Lower leg skin (tissue), 4 donors: Measurements from ENCODE around the gene HUNK. TPM values are rescaled to one million over a fixed set of nuclear protein-coding genes. Genes with fewer than 3 reads are reported as not detected.

Experiments used
- DNase-seq, 2 donors: peaks; one replicate each; pipeline ENCODE4 v3.0.0-alpha.2; 2019; ENCODE audit warnings: low spot score in 2 of 2
- H3K4me3 ChIP-seq: fragments of 200-600 bp; sonication (generic); 2 replicates; pipeline ENCODE4 v1.5.1; 2017; ENCODE audit warnings: mild to moderate bottlenecking, low read depth; ENCODE audit not compliant: poor library complexity, severe bottlenecking
- CTCF ChIP-seq, 3 donors: fragments of 450-650 bp; IDR thresholded peaks; one replicate each; pipeline ENCODE4 v1.5.1; 2016; ENCODE audit warnings: antibody characterized with exemption in 3 of 3, mild to moderate bottlenecking in 3 of 3, moderate library complexity in 2 of 3
- POLR2A ChIP-seq, 2 donors: fragments of 450-650 bp; IDR thresholded peaks; one replicate each; pipeline ENCODE4 v1.6.1; 2016 to 2017; ENCODE audit warnings: antibody characterized with exemption in 2 of 2, mild to moderate bottlenecking in 1 of 2, moderate library complexity in 1 of 2
- WGBS, 2 donors: methylation state at CpG; one replicate each; pipeline ENCODE4 v1.1.5; 2018; 5-methylcytosine and 5-hydroxymethylcytosine counted together
- intact Hi-C: fragments of 100-400 bp; cut with DNase I; formaldehyde crosslinking; loops from one replicate; pipeline ENCODE4 v1.15.0; 2023; ENCODE audit warnings: low total_unique reads
- total RNA-seq, 4 donors: library from RNA; depleted of rRNA; stranded (reverse); fragments of >200 nt; gene quantifications; one replicate each; pipeline ENCODE4 v1.1.0, GENCODE V29; 2016

The HUNK gene
- total RNA-seq, 4 donors from 2014 or later, result 2.8 to 4.0 (median 3.5) TPM

GRCh38 chr21:31931644-31932469, 59.0 kb downstream of the HUNK start:
- DNase-seq, result no peak
- intact Hi-C loops, result no loop called here
- WGBS, 2 donors, result 92 to 94% methylated on average over 23 of the region's 23 CpGs

GRCh38 chr21:31932470-31932764, 59.6 kb downstream of the HUNK start:
- H3K4me3 ChIP-seq, result no peak overlapping the region
- TF ChIP-seq POLR2A (IDR thresholded peaks at IDR 0.05), result no peak
- no peak for TF ChIP-seq CTCF (IDR thresholded peaks at IDR 0.05)
- intact Hi-C loops, result no loop called here
- DNase-seq, result no peak
- 62 to 78% methylated on average over 1 of the region's 1 CpG for WGBS, 2 donors

More at GRCh38 chr21:31931644-31932469, 59.0 kb downstream of the HUNK start:
- TF ChIP-seq POLR2A (IDR thresholded peaks at IDR 0.05) (no peak), CTCF (IDR thresholded peaks at IDR 0.05) (no peak)
- no peak overlapping the region for H3K4me3 ChIP-seq

GRCh38 chr21:31937303-31937702, 64.5 kb downstream of the HUNK start:
- TF ChIP-seq CTCF (IDR thresholded peaks at IDR 0.05) (no peak), POLR2A (IDR thresholded peaks at IDR 0.05) (no peak)
- no peak overlapping the region for H3K4me3 ChIP-seq
- intact Hi-C loops, result no loop called here
- WGBS, 2 donors, result 49 to 57% methylated on average over 2 of the region's 2 CpGs
- DNase-seq, result no peak

GRCh38 chr21:31938330-31939301, 65.8 kb downstream of the HUNK start:
- H3K4me3 ChIP-seq, result no peak overlapping the region
- WGBS, 2 donors, result 80 to 81% methylated on average over 15 of the region's 15 CpGs
- DNase-seq, result no peak
- TF ChIP-seq CTCF (IDR thresholded peaks at IDR 0.05) (no peak), POLR2A (IDR thresholded peaks at IDR 0.05) (no peak)
- intact Hi-C loops, result no loop called here

- DNase-seq, result no peak
- 93 to 99% methylated on average over 6 of the region's 6 CpGs for WGBS, 2 donors
- TF ChIP-seq POLR2A (IDR thresholded peaks at IDR 0.05), result no peak
- no peak for TF ChIP-seq CTCF (IDR thresholded peaks at IDR 0.05)
- intact Hi-C loops, result no loop called here
- H3K4me3 ChIP-seq, result no peak overlapping the region
Measured at GRCh38 chr21:31941694-31942093, 68.9 kb downstream of the HUNK start.
